K562 (cell line): ENCODE data around the gene ARHGAP24. TPM values are rescaled to one million over a fixed set of nuclear protein-coding genes. Genes with fewer than 3 reads are reported as not detected.

Experiments used
- ATAC-seq: fragments of 200-7000 bp; cut with Tn5 transposase; 3 replicates; pipeline ENCODE4 v1.9.1; 2020; ENCODE audit warnings: moderate library complexity
- BruUV-seq: library from RNA; stranded (reverse); fragments of 400-500 nt; replicated peaks from 2 replicates; lab custom pipeline; 2021; lab: Mats Ljungman, UMichigan
- CTCF ChIA-PET: fragments of 300-600 bp; formaldehyde crosslinking; extraction: SDS; loops from one replicate; lab custom pipeline; 2021; ENCODE audit warnings: low intra/inter-chr PET ratio; lab: Yijun Ruan, JAX
- POLR2A ChIA-PET: fragments of 300-600, 350-650 bp; sonication (Branson Sonifier 250); formaldehyde crosslinking; extraction: SDS; loops from one replicate; lab custom pipeline; 2021; ENCODE audit warnings: antibody characterized with exemption, inconsistent platforms; lab: Yijun Ruan, JAX
- DNase-seq, 4 experiments: peaks; one replicate each; pipeline versions ENCODE4 v3.0.0 to v3.0.0-alpha.2; 2011 to 2018; ENCODE audit warnings: low spot score in 3 of 4, mixed read lengths in 3 of 4; ENCODE audit errors: extremely low read depth in 1 of 4
- FAIRE-seq: peaks from 2 replicates; lab custom pipeline; 2011; peaks lifted over from hg19 to GRCh38; lab: Jason Lieb, UNC
- H2AFZ ChIP-seq: 2 replicates; pipeline ENCODE4 v1.6.0; 2011; ENCODE audit warnings: low read depth, low read length, control low read depth, inconsistent platforms
- H3K27ac ChIP-seq: fragments of 200-600 bp; 3 replicates; pipeline ENCODE4 v1.8.0; 2011; ENCODE audit warnings: low read depth, mild to moderate bottlenecking, control low read depth, inconsistent platforms, low read length, moderate library complexity, mixed read lengths; ENCODE audit errors: extremely low read depth
- H3K27me3 ChIP-seq, 2 experiments: fragments of 300-600 bp in 1 of 2; 2 replicates in 1 of 2; 3 replicates in 1 of 2; pipeline versions ENCODE4 v1.6.0 to v1.8.0; 2011; ENCODE audit warnings: inconsistent platforms in 2 of 2, low read length in 2 of 2, mild to moderate bottlenecking in 1 of 2, mixed read lengths in 1 of 2, moderate library complexity in 1 of 2; ENCODE audit not compliant: control insufficient read depth in 2 of 2, insufficient read depth in 2 of 2
- H3K36me3 ChIP-seq: fragments of 300-600 bp; 3 replicates; pipeline ENCODE4 v1.8.0; 2011; ENCODE audit warnings: mild to moderate bottlenecking, low read length, inconsistent platforms; ENCODE audit not compliant: control insufficient read depth, insufficient read depth
- H3K4me1 ChIP-seq, 2 experiments: fragments of 200-600 bp in 1 of 2; replicated peaks in 1 of 2; 2 replicates in 1 of 2; 3 replicates in 1 of 2; pipeline versions ENCODE4 v1.5.1 to v1.8.0; 2011; ENCODE audit warnings: inconsistent platforms in 2 of 2, low read length in 2 of 2, mild to moderate bottlenecking in 1 of 2, mixed read lengths in 1 of 2, moderate library complexity in 1 of 2; ENCODE audit not compliant: control insufficient read depth in 2 of 2, insufficient read depth in 2 of 2
- H3K4me2 ChIP-seq: 2 replicates; pipeline ENCODE4 v1.6.1; 2011; ENCODE audit warnings: low read length, control low read depth, inconsistent platforms, mixed read lengths; ENCODE audit not compliant: insufficient read depth
- H3K4me3 ChIP-seq: fragments of 200-600 bp; sonication (generic), shearing (Covaris generic); 2 replicates; pipeline ENCODE4 v1.5.1; 2016; ENCODE audit warnings: control low read depth, inconsistent platforms
- H3K79me2 ChIP-seq: fragments of 200-600 bp; 3 replicates; pipeline ENCODE4 v1.8.0; 2011; ENCODE audit warnings: low read length, inconsistent platforms; ENCODE audit not compliant: control insufficient read depth, insufficient read depth
- H3K9ac ChIP-seq, 2 experiments: 2 replicates each; pipeline versions ENCODE4 v1.6.0 to v1.6.1; 2011; ENCODE audit warnings: low read depth in 2 of 2, low read length in 2 of 2, control low read depth in 1 of 2, inconsistent platforms in 1 of 2, mild to moderate bottlenecking in 1 of 2, mixed read lengths in 1 of 2; ENCODE audit not compliant: insufficient read depth in 1 of 2
- H3K9me1 ChIP-seq: one replicate; pipeline ENCODE4 v1.6.0; 2011; ENCODE audit warnings: inconsistent platforms, mild to moderate bottlenecking, low read length, moderate library complexity; ENCODE audit not compliant: control insufficient read depth, insufficient read depth
- H3K9me3 ChIP-seq: replicated peaks from 2 replicates; pipeline ENCODE4 v1.5.1; 2011; ENCODE audit warnings: low read depth, low read length, inconsistent platforms; ENCODE audit not compliant: control insufficient read depth, insufficient read depth
- H4K20me1 ChIP-seq: replicated peaks from 2 replicates; pipeline ENCODE4 v1.6.1; 2011; ENCODE audit warnings: low read length, inconsistent platforms, mixed read lengths; ENCODE audit not compliant: control insufficient read depth, insufficient read depth
- ASH1L ChIP-seq: fragments of 450-650 bp; IDR thresholded peaks from 2 replicates; pipeline ENCODE4 v1.6.1; 2018; ENCODE audit warnings: borderline replicate concordance, mild to moderate bottlenecking, low read depth; ENCODE audit not compliant: partially characterized antibody
- CBX3 ChIP-seq, 2 experiments: IDR thresholded peaks; 1 replicate in 1 of 2; 2 replicates in 1 of 2; pipeline ENCODE4 v1.6.1; 2012; ENCODE audit warnings: inconsistent platforms in 2 of 2, low read length in 2 of 2, borderline replicate concordance in 1 of 2, control low read depth in 1 of 2
- CGGBP1 ChIP-seq: fragments of 250-450 bp; sonication (Bioruptor Pico); IDR thresholded peaks from 2 replicates; pipeline ENCODE4 v1.9.0; 2021; ENCODE audit warnings: mild to moderate bottlenecking
- ESRRA ChIP-seq: fragments of 450-650 bp; IDR thresholded peaks from 2 replicates; pipeline ENCODE4 v1.6.1; 2014; ENCODE audit warnings: low read depth, mild to moderate bottlenecking, moderate library complexity, borderline replicate concordance
- ETV5 ChIP-seq: sonication (generic); formaldehyde crosslinking; IDR thresholded peaks from 2 replicates; pipeline ENCODE4 v1.4.0; 2020; ENCODE audit warnings: low read depth, mild to moderate bottlenecking, missing genetic modification reagents
- PTBP1 ChIP-seq: fragments of 200-400 bp; formaldehyde crosslinking; IDR thresholded peaks from 2 replicates; pipeline ENCODE4 v1.6.1; 2017; ENCODE audit warnings: low read depth, low read length
- PURB ChIP-seq: sonication (generic); formaldehyde crosslinking; IDR thresholded peaks from 2 replicates; pipeline ENCODE4 v1.9.0; 2021; ENCODE audit warnings: low read depth, mild to moderate bottlenecking, missing genetic modification reagents
- SRSF9 ChIP-seq: fragments of 200-400 bp; formaldehyde crosslinking; IDR thresholded peaks from 2 replicates; pipeline ENCODE4 v1.6.1; 2017; ENCODE audit warnings: low read depth, low read length, borderline replicate concordance
- WGBS: fragments of 100-300 bp; shearing (Covaris generic); methylation state at CpG from one replicate; pipeline ENCODE4 v1.1.6; 2016; ENCODE audit warnings: low coverage, mixed read lengths; ENCODE audit not compliant: insufficient coverage; ENCODE audit errors: missing lambda C conversion rate; 5-methylcytosine and 5-hydroxymethylcytosine counted together
- in situ Hi-C: fragments of 300-500 bp; cut with MboI; formaldehyde crosslinking; loops from 4 replicates; pipeline ENCODE4 v1.15.0; 2018; ENCODE audit warnings: inconsistent platforms, mixed read lengths
- intact Hi-C: fragments of 100-400 bp; cut with micrococcal nuclease; formaldehyde crosslinking; loops from 2 replicates; pipeline ENCODE4 v1.14.2; 2022
- polyA plus RNA-seq, 8 experiments: library from polyadenylated mRNA; depleted of rRNA in 4 of 8; stranded (reverse) in 5 of 8; unstranded in 3 of 8; fragments of >200 nt; fragmentation: Nextera tagmentation in 2 of 8; fragmentation: Illumina TruSeq in 1 of 8; extraction: Ambion mirVana in 2 of 8; extraction: Trizol in 1 of 8; gene quantifications; 2 replicates each; pipeline versions ENCODE4 v1.2.1 to v1.2.3, GENCODE V29; 2011 to 2014; ENCODE audit warnings: inconsistent platforms in 1 of 8, missing spikeins in 1 of 8
- total RNA-seq, 7 experiments: library from RNA; depleted of rRNA in 6 of 7; stranded (reverse); fragments of >200 nt in 6 of 7; fragmentation: Illumina TruSeq in 2 of 7; extraction: Trizol in 2 of 7; gene quantifications; 2 replicates each; pipeline versions ENCODE4 v1.2.1 to v1.2.3, GENCODE V29; 2011 to 2021; ENCODE audit warnings: low replicate concordance in 1 of 7

ARHGAP24 gene
- total and polyA plus RNA-seq, 9 of the 15 experiments (the other 6 are each of a cell fraction or from before 2014, with no cell fraction given): 8.0 to 22.6 (median 14.0) TPM

DNA sequence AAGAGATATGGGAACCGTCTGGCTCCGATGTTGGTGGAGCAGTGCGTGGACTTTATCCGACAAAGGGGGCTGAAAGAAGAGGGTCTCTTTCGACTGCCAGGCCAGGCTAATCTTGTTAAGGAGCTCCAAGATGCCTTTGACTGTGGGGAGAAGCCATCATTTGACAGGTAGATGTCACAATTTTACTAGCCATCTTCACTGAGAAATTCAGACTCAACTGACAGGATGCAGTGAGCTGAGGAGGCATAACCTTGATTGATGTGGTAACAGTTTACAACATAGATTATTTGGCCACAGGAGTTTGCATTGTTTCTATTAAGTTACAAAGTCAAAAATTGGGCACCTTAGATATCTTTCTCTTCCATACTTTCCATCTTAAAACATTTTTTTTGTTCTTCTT lies 467.2 kb downstream of the ARHGAP24 start:
- in situ Hi-C loops: no loop called here
- Histone ChIP-seq H2AFZ (no peak overlapping the region), H3K4me2 (no peak overlapping the region), H3K79me2 (no peaks in the 10 kb centered on the region), H3K27ac (no peak overlapping the region), H3K9me1 (no peaks in the 10 kb centered on the region), H3K4me1 (no peaks in the 10 kb centered on the region), H3K9me3 (no peaks in the 10 kb centered on the region), H3K9ac (no peak overlapping the region), H4K20me1 (no peaks in the 10 kb centered on the region), H3K36me3 (no peaks in the 10 kb centered on the region), H3K4me3 (no peak overlapping the region), H3K27me3 (no peaks in the 10 kb centered on the region)
- ATAC-seq: no peak
- no peak for FAIRE-seq
- BruUV-seq: no TSS peak
- CTCF ChIA-PET: no interaction called here
- WGBS: 54% methylated on average over 5 of the region's 5 CpGs
- DNase-seq: no peak
- POLR2A ChIA-PET: interaction anchor here (0.6 to 1.1 kb wide), 2 partner anchors 12 to 53 kb away, joined by 3 read pairs; no protein-coding TSS in a partner anchor
- intact Hi-C loops: no loop called here
- TF ChIP-seq PTBP1 (no peak), SRSF9 (no peak), ETV5 (no peak), CGGBP1 (CRISPR knock-in tag) (no peak), PURB (CRISPR knock-in tag) (no peak), ASH1L (no peak), CBX3 (IDR thresholded peaks at IDR 0.05; ENCODE audit: borderline replicate concordance in 1 of 2, low read length in 2 of 2) (no peak), ESRRA (no peak)
